ENCODE results near the gene TSKS. TPM values are rescaled to one million over a fixed set of nuclear protein-coding genes. Genes with fewer than 3 reads are reported as not detected.

The TSKS gene
- total RNA-seq, 1 experiment from 2014 or later = 0.24 TPM

DNA sequence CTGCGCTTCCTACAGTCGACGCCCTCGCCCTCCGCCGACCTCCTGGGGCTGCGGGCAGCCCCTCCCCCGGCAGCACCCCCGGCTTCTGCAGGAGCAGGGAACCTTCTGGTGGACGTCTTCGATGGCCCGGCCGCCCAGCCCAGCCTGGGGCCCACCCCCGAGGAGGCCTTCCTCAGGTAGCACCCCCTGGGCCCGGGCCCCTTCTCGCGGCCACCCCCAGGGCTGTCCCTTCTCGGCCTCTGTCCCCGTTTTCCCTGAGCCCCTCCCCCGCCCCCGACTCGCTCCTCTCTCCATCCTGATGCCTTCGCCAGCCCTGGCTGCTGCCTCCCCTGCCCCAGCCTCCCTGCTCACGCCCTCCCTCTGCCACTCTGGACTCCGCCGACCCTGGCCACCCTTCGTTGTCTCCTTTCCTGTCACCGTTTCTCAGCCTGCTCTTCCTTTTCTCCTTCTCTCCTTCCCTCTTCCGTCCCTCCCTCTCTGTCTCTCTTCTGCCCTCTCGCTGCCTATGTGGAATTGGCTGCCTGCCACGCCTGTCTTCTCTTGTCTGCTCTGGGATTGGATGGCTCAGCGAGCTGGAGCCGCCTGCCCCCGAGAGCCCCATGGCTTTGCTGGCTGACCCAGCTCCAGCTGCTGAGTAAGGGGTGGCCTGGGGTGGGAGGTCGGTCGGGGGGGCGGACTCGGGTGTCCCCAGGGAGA lies 39.0 kb upstream of the TSKS start:
- no peaks in the 10 kb centered on the region for H3K27me3 ChIP-seq (ENCODE audit: control insufficient read depth, insufficient read depth, low read length)
- peak overlapping the region; percentile 45 for H3K4me3 ChIP-seq (ENCODE audit: insufficient read depth, low read depth, low read length)
- peaks cover 11% of the 10 kb centered on the region for H3K36me3 ChIP-seq (replicated peaks; ENCODE audit: control insufficient read depth, insufficient read depth, low read length)
- DNase-seq = peak; percentile 99

DNA sequence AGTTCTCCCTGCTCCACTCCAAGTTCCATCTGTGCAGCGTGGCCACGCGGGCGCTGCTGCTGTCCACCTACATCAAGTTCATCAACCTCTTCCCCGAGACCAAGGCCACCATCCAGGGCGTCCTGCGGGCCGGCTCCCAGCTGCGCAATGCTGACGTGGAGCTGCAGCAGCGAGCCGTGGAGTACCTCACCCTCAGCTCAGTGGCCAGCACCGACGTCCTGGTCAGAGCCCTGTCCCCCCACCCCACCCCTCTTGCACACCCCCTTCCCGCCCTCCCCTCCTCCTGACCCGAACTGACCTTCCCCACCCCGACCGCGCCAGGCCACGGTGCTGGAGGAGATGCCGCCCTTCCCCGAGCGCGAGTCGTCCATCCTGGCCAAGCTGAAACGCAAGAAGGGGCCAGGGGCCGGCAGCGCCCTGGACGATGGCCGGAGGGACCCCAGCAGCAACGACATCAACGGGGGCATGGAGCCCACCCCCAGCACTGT lies 38.3 kb upstream of the TSKS start:
- no peak for DNase-seq
- Histone ChIP-seq H3K4me3 (ENCODE audit: insufficient read depth, low read depth, low read length) (peak overlapping the region; percentile 43), H3K36me3 (replicated peaks; ENCODE audit: control insufficient read depth, insufficient read depth, low read length) (peaks cover 16% of the 10 kb centered on the region)

DNA sequence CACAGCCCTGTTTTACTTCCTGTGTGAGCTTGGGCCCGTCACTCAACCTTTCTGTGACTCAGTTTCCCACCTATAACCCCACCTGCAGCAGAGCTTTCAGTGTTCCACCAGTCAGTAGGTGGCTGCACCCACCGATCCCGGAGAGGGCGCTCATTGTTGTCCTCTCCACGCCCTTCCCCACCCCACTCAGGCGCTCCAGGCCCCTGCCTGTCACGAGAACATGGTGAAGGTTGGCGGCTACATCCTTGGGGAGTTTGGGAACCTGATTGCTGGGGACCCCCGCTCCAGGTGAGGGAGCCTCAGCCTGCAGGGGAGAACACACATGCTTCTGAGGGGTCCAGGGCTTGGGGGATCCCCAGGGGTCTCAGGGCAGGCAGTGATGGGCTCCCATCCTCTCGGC lies 37.7 kb upstream of the TSKS start:
- Histone ChIP-seq H3K36me3 (replicated peaks; ENCODE audit: control insufficient read depth, insufficient read depth, low read length) (peaks cover 20% of the 10 kb centered on the region), H3K27me3 (ENCODE audit: control insufficient read depth, insufficient read depth, low read length) (no peaks in the 10 kb centered on the region), H3K4me3 (ENCODE audit: insufficient read depth, low read depth, low read length) (no peak overlapping the region)
- no peak for DNase-seq

More for the DNA sequence above, 38.3 kb upstream of the TSKS start:
- no peaks in the 10 kb centered on the region for H3K27me3 ChIP-seq (ENCODE audit: control insufficient read depth, insufficient read depth, low read length)

DNA sequence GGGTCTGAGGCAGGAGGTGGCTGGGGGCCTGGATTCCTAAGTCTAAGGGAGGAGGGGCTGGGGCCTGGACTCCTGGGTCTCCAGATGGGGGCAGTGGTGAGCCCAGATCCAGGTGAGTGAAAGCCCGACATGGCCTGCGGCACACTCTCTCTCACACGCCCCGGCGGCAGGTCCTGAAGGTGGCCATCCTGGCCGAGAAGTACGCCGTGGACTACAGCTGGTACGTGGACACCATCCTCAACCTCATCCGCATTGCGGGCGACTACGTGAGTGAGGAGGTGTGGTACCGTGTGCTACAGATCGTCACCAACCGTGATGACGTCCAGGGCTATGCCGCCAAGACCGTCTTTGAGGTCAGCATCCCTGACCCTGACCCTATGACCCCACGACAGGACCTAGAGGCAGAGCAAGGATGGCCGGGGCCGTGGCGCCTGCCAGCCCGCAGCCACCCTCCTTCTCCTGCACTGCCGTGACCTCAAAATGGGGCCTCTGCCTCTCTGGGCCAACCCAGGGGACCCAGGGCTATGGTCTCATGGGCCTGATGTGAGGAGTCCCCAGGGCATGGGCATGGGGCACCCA lies 36.8 kb upstream of the TSKS start:
- Histone ChIP-seq H3K4me3 (ENCODE audit: insufficient read depth, low read depth, low read length) (no peak overlapping the region), H3K27me3 (ENCODE audit: control insufficient read depth, insufficient read depth, low read length) (no peaks in the 10 kb centered on the region), H3K36me3 (replicated peaks; ENCODE audit: control insufficient read depth, insufficient read depth, low read length) (peaks cover 24% of the 10 kb centered on the region)
- DNase-seq = peak; percentile 91

DNA sequence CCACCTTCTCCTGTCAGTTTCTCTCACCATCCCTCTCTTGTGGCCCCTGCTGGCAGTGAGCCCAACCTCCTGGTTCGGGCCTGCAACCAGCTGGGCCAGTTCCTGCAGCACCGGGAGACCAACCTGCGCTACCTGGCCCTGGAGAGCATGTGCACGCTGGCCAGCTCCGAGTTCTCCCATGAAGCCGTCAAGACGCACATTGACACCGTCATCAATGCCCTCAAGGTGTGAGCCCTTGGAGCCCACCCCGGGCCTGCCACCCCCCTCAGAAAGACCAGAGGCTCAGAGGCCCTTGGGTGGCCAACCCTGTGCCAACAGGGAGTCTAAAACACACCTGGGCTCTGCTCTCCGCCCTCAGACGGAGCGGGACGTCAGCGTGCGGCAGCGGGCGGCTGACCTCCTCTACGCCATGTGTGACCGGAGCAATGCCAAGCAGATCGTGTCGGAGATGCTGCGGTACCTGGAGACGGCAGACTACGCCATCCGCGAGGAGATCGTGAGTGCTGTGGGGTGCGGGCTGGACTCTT lies 36.2 kb upstream of the TSKS start:
- Histone ChIP-seq H3K27me3 (ENCODE audit: control insufficient read depth, insufficient read depth, low read length) (no peaks in the 10 kb centered on the region), H3K36me3 (replicated peaks; ENCODE audit: control insufficient read depth, insufficient read depth, low read length) (peaks cover 24% of the 10 kb centered on the region), H3K4me3 (ENCODE audit: insufficient read depth, low read depth, low read length) (no peak overlapping the region)
- peak; percentile 30 for DNase-seq

DNA sequence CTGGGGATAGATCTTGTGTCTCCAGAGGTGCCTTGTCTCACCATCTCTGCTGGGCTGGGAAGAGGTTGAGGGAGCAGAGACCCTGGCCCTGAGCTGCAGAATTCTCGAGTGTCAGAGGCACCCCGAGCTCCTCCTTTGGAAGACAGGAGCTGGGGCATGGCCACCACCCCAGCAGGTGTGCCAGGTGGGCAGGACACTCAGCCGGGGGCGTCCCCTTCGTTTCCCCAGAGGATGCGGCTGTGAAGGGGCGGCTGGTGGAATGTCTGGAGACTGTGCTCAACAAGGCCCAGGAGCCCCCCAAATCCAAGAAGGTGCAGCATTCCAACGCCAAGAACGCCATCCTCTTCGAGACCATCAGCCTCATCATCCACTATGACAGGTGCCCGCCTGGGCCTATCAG lies 35.5 kb upstream of the TSKS start:
- Histone ChIP-seq H3K4me3 (ENCODE audit: insufficient read depth, low read depth, low read length) (no peak overlapping the region), H3K36me3 (replicated peaks; ENCODE audit: control insufficient read depth, insufficient read depth, low read length) (peaks cover 23% of the 10 kb centered on the region), H3K27me3 (ENCODE audit: control insufficient read depth, insufficient read depth, low read length) (no peaks in the 10 kb centered on the region)
- no peak for DNase-seq

DNA sequence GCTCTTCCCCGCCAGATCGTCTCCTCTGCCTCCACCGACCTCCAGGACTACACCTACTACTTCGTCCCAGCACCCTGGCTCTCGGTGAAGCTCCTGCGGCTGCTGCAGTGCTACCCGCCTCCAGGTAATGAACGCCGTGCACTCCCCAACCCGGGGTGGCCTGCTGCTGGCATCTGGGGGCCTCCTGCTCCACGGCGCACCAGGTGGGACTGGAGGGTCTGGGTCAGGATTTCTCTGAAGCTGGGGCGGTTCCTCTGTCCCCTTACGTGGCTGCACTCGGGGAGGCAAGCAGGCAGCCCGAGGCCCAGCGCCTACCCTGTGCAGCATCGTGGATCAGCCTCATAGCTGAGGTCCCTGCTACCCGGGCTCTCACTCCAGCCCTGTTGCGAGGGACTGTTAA lies 32.5 kb upstream of the TSKS start:
- peaks cover 20% of the 10 kb centered on the region for H3K36me3 ChIP-seq (replicated peaks; ENCODE audit: control insufficient read depth, insufficient read depth, low read length)
- DNase-seq = no peak
- H3K4me3 ChIP-seq (ENCODE audit: insufficient read depth, low read depth, low read length) = no peak overlapping the region
- H3K27me3 ChIP-seq (ENCODE audit: control insufficient read depth, insufficient read depth, low read length) = no peaks in the 10 kb centered on the region

DNA sequence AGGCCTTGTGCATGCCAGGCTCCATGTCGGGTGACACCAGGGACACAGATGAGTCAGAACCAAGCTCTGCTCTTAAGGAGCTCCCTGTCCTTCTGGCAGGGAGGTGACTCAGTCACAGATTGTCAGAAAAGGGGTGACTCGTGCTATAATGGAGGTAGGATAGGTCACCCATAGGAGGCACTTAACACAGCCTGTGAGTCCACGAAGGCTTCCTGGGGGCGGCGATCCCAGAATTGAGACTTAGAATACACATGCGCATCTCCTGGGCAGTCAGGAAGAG lies 30.4 kb upstream of the TSKS start:
- no peaks in the 10 kb centered on the region for H3K27me3 ChIP-seq (ENCODE audit: control insufficient read depth, insufficient read depth, low read length)
- H3K36me3 ChIP-seq (replicated peaks; ENCODE audit: control insufficient read depth, insufficient read depth, low read length) = peaks cover 17% of the 10 kb centered on the region
- no peak for DNase-seq
- no peak overlapping the region for H3K4me3 ChIP-seq (ENCODE audit: insufficient read depth, low read depth, low read length)

DNA sequence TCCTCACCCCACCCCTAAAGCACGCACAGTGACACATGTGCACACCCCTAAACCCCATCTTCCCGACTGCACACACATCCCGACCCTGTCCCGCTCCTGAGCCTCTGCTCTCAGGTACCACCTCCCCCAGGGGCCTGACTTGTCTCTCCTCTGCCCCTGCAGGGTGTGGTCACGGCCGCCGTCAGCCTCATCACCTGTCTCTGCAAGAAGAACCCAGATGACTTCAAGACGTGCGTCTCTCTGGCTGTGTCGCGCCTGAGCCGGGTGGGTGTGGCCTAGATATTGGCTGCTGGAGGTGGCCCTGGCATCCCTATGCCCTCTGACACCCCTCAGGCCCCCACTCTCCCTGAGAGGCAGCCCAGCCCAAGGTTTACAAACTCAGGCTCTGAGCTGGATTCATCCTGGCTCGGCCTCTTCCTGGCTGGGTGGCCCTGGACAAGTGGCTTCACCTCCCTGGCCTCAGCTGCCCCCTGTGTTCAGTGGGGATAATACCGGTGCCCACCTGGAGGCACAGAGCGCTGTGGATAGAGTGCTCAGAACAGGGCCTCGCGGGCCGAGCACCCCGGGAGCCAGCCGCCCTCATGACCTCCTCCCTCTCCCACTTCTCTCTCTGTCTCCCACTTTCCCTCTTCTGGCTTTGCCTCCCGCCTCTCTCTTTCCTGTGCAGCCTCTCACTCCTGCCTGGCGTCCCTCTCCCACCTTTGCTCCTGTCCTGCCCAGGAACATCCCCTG lies 29.9 kb upstream of the TSKS start:
- Histone ChIP-seq H3K27me3 (ENCODE audit: control insufficient read depth, insufficient read depth, low read length) (no peaks in the 10 kb centered on the region), H3K4me3 (ENCODE audit: insufficient read depth, low read depth, low read length) (no peak overlapping the region), H3K36me3 (replicated peaks; ENCODE audit: control insufficient read depth, insufficient read depth, low read length) (peaks cover 17% of the 10 kb centered on the region)
- peak; percentile 59 for DNase-seq

DNA sequence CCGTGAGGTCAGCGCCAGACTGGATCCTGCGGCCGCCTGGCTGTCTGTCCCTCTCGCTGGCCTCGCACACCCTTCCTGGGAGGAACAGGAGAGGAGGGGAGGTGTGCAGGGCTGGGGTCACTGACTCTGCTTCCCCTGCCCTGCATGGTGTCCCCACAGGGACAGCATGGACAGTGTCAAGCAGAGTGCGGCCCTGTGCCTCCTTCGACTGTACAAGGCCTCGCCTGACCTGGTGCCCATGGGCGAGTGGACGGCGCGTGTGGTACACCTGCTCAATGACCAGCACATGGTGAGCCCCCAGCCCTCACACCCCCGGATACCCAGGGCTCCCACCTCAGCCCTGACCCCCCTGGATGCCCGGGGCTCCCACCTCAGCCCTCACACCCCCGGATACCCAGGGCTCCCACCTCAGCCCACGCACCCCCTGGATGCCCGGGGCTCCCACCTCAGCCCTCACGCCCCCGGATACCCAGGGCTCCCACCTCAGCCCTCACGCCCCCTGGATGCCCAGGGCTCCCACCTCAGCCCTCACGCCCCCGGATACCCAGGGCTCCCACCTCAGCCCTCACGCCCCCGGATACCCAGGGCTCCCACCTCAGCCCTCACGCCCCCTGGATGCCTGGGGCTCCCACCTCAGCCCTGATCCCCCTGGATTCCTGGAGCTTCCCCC lies 28.8 kb upstream of the TSKS start:
- Histone ChIP-seq H3K27me3 (ENCODE audit: control insufficient read depth, insufficient read depth, low read length) (no peaks in the 10 kb centered on the region), H3K36me3 (replicated peaks; ENCODE audit: control insufficient read depth, insufficient read depth, low read length) (peaks cover 16% of the 10 kb centered on the region), H3K4me3 (ENCODE audit: insufficient read depth, low read depth, low read length) (no peak overlapping the region)
- DNase-seq = no peak

DNA sequence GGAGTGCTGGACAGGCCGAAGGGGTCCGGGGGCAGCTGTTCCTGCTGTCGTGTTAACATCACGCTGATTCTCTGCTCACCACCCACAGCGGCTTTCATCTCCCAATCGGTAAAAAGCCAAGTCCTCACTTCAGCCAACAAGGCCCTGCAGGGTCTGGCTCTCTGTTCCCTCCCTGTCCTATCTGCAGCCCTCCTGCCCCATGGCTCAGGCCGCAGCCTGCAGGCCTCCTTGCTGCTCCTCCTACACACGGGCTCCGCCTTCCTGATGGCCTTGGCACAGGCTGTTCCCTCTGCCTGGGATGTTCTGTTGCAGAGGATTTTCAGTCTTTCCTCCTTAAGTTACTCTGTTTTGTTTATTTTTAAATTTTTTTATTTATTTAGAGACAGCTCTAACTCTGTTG lies 27.8 kb upstream of the TSKS start:
- H3K36me3 ChIP-seq (replicated peaks; ENCODE audit: control insufficient read depth, insufficient read depth, low read length) = peaks cover 6% of the 10 kb centered on the region
- no peak overlapping the region for H3K4me3 ChIP-seq (ENCODE audit: insufficient read depth, low read depth, low read length)
- no peak for DNase-seq

DNA sequence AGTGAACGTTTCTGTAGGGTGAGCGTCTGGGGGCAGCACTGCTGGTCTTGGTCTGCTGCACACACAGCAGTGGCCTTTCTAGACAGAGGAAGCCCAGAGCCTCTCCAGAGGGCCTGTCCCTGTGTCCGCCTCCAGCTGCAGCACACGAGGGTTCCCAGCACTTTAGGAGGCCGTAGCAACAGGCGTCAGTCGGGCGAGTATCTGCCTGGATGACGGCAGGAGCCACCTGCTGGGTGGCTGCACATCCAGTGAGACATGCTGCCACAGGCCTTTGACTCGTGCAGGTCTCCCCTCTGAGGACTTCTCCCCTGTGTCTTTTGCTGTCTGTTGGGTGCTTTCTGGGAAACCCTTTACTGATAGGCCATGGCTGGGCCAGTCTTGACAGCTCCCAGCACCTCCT lies 25.8 kb upstream of the TSKS start:
- Histone ChIP-seq H3K4me3 (ENCODE audit: insufficient read depth, low read depth, low read length) (no peak overlapping the region), H3K36me3 (replicated peaks; ENCODE audit: control insufficient read depth, insufficient read depth, low read length) (peaks cover 2% of the 10 kb centered on the region), H3K27me3 (ENCODE audit: control insufficient read depth, insufficient read depth, low read length) (no peaks in the 10 kb centered on the region)
- DNase-seq = peak; percentile 47

More for the DNA sequence above, 27.8 kb upstream of the TSKS start:
- H3K27me3 ChIP-seq (ENCODE audit: control insufficient read depth, insufficient read depth, low read length) = no peaks in the 10 kb centered on the region

DNA sequence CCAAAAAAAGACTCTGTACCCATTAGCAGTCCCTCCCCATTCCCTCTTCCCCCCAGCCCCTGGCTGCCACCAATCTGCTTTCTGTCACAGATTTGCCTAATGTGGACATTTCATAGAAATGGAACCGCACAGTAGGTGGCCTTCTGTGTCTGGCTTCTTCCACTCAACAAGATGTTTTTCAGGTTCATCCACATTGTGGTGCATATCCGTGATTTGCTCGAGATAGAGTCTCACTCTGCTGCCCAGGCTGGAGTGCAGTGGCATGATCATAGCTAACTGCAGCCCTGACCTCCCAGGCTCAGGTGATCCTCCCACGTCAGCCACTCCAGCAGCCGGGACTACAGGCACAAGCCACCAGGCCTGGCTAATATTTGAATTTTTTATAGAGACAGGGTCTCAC lies 24.6 kb upstream of the TSKS start:
- no peaks in the 10 kb centered on the region for H3K27me3 ChIP-seq (ENCODE audit: control insufficient read depth, insufficient read depth, low read length)
- peaks cover 6% of the 10 kb centered on the region for H3K36me3 ChIP-seq (replicated peaks; ENCODE audit: control insufficient read depth, insufficient read depth, low read length)
- no peak for DNase-seq
- no peak overlapping the region for H3K4me3 ChIP-seq (ENCODE audit: insufficient read depth, low read depth, low read length)

DNA sequence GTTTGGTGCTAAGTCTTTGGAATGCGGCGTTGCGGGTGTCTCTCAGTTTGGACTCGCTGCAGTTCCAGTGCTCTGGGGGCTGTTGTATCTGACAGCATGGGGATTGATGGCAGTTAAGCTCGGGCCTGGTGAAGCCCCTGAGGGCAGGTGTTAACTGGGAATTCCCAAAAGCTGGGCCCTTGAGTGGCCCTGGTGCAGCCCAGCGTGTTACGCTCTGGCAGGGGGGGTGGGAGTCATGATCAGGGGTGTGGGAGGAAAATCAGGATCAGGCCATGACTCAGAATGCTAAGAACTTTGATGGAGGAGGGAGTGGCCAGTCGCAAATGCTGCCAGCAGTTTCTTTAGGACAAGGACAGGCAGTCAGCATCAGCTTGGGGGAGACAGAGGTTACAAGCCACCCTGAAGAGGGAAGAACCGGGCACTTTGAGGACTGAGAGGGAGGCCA lies 23.3 kb upstream of the TSKS start:
- DNase-seq = peak; percentile 51
- no peak overlapping the region for H3K4me3 ChIP-seq (ENCODE audit: insufficient read depth, low read depth, low read length)
- no peaks in the 10 kb centered on the region for H3K27me3 ChIP-seq (ENCODE audit: control insufficient read depth, insufficient read depth, low read length)
- H3K36me3 ChIP-seq (replicated peaks; ENCODE audit: control insufficient read depth, insufficient read depth, low read length) = peaks cover 9% of the 10 kb centered on the region

Data from H7 (cell line).